HG03159 (cell line): ENCODE measurements around the gene ACRV1.
"Not testable (repeated sequence)": the region's sequence is repeated elsewhere in the genome, so short reads cannot be mapped to it uniquely, and the experiment has no call there.

Experiments
- ATAC-seq: cut with Tn5 transposase; IDR thresholded peaks from one replicate; pipeline ENCODE4 v1.9.1; 2021; ENCODE audit warnings: mild to moderate bottlenecking, moderate library complexity; ENCODE audit not compliant: unreplicated experiment

The ACRV1 gene

GRCh38 chr11:125680747-125681146, at the start of gene ACRV1:
ACRV1 (minus strand) TSS chr11:125680847; CDS start chr11:125680780, 67 bp downstream.
- ATAC-seq: no peak

- ATAC-seq: no peak
These were observed 48.3 kb upstream of the ACRV1 start for GRCh38 chr11:125728969-125729368.

GRCh38 chr11:125724125-125724524, 43.5 kb upstream of the ACRV1 start:
- no peak for ATAC-seq

GRCh38 chr11:125720781-125721180, 40.1 kb upstream of the ACRV1 start:
- ATAC-seq: no peak

GRCh38 chr11:125704686-125705085, 24.0 kb upstream of the ACRV1 start:
- not testable (repeated sequence) for ATAC-seq

GRCh38 chr11:125701858-125702621, 21.4 kb upstream of the ACRV1 start:
- ATAC-seq: no peak

GRCh38 chr11:125701018-125701610, 20.5 kb upstream of the ACRV1 start:
- ATAC-seq: no peak

GRCh38 chr11:125694951-125695350, 14.3 kb upstream of the ACRV1 start:
- ATAC-seq: no peak

- ATAC-seq: no peak
These were observed 12.2 kb upstream of the ACRV1 start for GRCh38 chr11:125692887-125693286.

- no peak for ATAC-seq
These were observed 9.4 kb upstream of the ACRV1 start for GRCh38 chr11:125690006-125690405.

GRCh38 chr11:125689274-125689859, 8.7 kb upstream of the ACRV1 start:
- no peak for ATAC-seq

- no peak for ATAC-seq
These were observed 8.0 kb upstream of the ACRV1 start for GRCh38 chr11:125688632-125689031.

- no peak for ATAC-seq
These were observed 7.4 kb upstream of the ACRV1 start for GRCh38 chr11:125688066-125688465.

- ATAC-seq: no peak
These were observed 4.6 kb upstream of the ACRV1 start for GRCh38 chr11:125685228-125685627.

GRCh38 chr11:125679837-125680236, 810 bp downstream of the ACRV1 start:
- no peak for ATAC-seq

GRCh38 chr11:125679397-125679796, 1.2 kb downstream of the ACRV1 start:
- ATAC-seq: no peak

GRCh38 chr11:125675196-125675595, 5.5 kb downstream of the ACRV1 start:
- no peak for ATAC-seq

- no peak for ATAC-seq
These were observed 6.4 kb downstream of the ACRV1 start for GRCh38 chr11:125674210-125674609.

- no peak for ATAC-seq
These were observed 9.1 kb downstream of the ACRV1 start for GRCh38 chr11:125671561-125671960.

- no peak for ATAC-seq
These were observed 10.5 kb downstream of the ACRV1 start for GRCh38 chr11:125670172-125670571.

GRCh38 chr11:125667151-125667550, 13.5 kb downstream of the ACRV1 start:
- no peak for ATAC-seq

- ATAC-seq: no peak
These were observed 16.7 kb downstream of the ACRV1 start for GRCh38 chr11:125663910-125664309.
